Stimulated activated effector memory CD8-positive, alpha-beta T cell treated with anti-CD3 and anti-CD28 coated beads, Interleukin-12 subunit alpha, Interleukin-12 subunit beta, amount 100 ng/mL, for 72 hours (primary cell): Measurements from ENCODE around the gene RANBP10.

ENCODE experiments used
- ATAC-seq: fragments of 150-1000 bp; cut with Tn5 transposase; 2 replicates; pipeline ENCODE4 v1.10.0; 2021
- DNase-seq, 2 donors: peaks; one replicate each; pipeline ENCODE4 v3.0.0; 2021 to 2022; ENCODE audit warnings: low spot score in 2 of 2
- H3K27ac Mint-ChIP-seq: one replicate; pipeline ENCODE4 v1.8.0; 2022; ENCODE audit warnings: mild to moderate bottlenecking, mixed read lengths
- H3K36me3 Mint-ChIP-seq: one replicate; pipeline ENCODE4 v1.8.0; 2022; ENCODE audit warnings: mild to moderate bottlenecking, mixed read lengths
- H3K4me1 Mint-ChIP-seq: one replicate; pipeline ENCODE4 v1.8.0; 2022; ENCODE audit warnings: mixed read lengths
- H3K4me3 Mint-ChIP-seq: one replicate; pipeline ENCODE4 v1.8.0; 2022; ENCODE audit warnings: mild to moderate bottlenecking, mixed read lengths
- H3K9me3 Mint-ChIP-seq: one replicate; pipeline ENCODE4 v1.8.0; 2022; ENCODE audit warnings: mixed read lengths

Gene RANBP10

DNA sequence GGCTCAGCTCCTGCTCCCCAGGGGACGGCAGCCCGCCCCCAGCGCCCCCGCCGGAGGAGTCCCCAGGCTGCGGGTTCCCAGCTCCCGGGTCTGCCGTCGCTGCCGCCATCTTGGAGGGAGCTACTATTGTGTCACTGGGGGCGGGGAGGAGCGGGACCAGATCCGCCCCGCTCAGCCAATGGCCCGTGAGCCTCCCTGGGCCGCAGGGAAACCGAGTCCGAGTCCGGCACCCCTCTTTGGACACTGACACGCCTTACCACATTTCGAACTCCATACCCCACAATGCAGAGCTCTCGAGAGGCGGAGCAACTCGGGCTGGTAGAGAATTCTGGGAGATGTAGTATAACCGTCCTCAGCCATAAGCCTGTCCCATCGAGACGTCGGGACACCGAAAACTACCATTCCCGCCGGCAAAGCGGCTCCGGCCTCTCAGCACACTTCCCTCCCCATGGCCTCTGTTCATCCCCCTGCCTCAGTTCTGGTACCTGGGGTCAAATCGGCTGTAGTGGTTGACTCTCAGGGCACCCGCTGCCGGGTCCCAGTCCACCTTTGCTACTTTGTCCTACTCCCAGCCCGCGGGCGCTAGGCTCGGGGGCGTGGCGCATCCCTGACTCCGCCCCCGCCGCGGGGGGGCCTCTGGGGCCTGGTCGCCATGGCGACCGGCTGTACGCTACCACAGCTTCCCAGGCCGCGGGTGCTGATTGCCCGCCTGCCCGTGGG, at the start of gene RANBP10, which contains the start of gene TSNAXIP1:
RANBP10 (minus strand) TSS at position 133 of the 720 bp plus-strand sequence; CDS start at position 109, 24 bp downstream.
TSNAXIP1 (plus strand) TSS at position 462 of the 720 bp plus-strand sequence. CDS start 261 bp downstream, outside the sequence.
- peaks cover 36% of the 10 kb centered on the region for H3K4me1 Mint-ChIP-seq

DNA sequence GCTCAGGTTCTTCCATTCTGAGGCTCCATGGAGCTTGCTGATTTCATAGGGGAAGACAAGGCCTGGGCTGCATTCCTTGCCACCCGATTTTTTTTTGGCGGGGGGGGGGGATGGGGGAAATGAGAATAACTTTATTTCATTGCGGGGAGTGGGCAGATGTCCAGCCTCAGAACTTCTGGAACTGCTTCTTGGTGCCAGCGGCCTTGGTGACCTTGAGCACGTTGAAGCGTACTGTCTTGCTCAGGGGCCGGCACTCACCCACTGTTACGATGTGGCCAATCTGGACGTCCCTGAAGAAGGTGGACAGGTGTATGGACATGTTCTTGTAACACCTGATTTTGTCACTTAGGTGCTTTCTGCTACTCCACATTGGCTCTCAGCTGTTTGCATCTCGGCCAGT, 49.4 kb upstream of the RANBP10 start:
- Mint-ChIP-seq H3K36me3 (peaks cover 41% of the 10 kb centered on the region), H3K27ac (peak overlapping the region; percentile 99), H3K4me3 (no peak overlapping the region), H3K4me1 (peaks cover 43% of the 10 kb centered on the region), H3K9me3 (no peaks in the 10 kb centered on the region)
- DNase-seq (no peak), ATAC-seq (no peak)

More for the DNA sequence above, at the start of gene RANBP10, which contains the start of gene TSNAXIP1:
- H3K9me3 Mint-ChIP-seq: no peaks in the 10 kb centered on the region
- peak within 1 kb of the TSS; percentile 91 for H3K27ac Mint-ChIP-seq
- peak; percentile 93 to 96 for DNase-seq
- ATAC-seq: peak; percentile 97
- peaks cover 43% of the 10 kb centered on the region for H3K36me3 Mint-ChIP-seq
- H3K4me3 Mint-ChIP-seq: peak within 1 kb of the TSS; percentile 89

DNA sequence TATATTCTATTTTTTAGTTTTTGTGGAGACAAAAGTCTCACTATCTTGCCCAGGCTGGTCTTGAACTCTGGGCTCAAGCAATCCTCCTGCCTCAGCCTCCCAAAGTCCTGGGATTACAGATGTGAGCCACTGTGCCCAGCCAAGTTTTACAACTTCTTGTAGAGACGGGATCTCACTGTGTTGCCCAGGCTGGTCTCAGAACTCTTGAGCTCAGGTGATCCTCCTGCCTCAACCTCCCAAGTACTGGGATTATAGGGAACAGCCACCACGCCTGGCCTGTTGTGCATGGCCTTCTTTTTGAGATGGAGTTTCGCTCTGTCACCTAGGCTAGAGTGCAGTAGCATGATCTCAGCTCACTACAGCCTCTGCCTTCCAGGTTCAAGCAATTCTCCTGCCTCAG, 47.3 kb upstream of the RANBP10 start:
- DNase-seq: no peak
- ATAC-seq: no peak
- no peak overlapping the region for H3K4me3 Mint-ChIP-seq
- H3K27ac Mint-ChIP-seq: peak overlapping the region; percentile 90
- peaks cover 39% of the 10 kb centered on the region for H3K4me1 Mint-ChIP-seq
- H3K9me3 Mint-ChIP-seq: no peaks in the 10 kb centered on the region
- peaks cover 38% of the 10 kb centered on the region for H3K36me3 Mint-ChIP-seq

DNA sequence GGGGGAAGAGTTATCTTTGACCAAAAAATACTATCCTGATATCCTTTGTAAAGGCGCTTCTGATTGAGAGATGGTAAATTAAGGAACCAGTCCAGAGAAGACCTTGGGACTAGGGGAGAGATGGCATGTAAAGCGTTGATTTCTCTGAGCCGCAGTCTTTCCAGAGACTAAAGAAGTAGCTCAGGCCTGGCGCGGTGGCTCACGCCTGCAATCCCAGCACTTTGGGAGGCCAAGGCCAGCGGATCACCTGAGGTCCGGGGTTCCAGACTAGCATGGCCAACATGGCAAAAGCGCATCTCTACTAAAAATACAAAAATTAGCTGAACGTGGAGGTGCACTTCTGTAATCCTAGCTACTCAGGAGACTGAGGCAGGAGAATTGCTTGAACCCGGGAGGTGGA, 41.8 kb upstream of the RANBP10 start:
- peaks cover 29% of the 10 kb centered on the region for H3K4me1 Mint-ChIP-seq
- H3K27ac Mint-ChIP-seq: peak overlapping the region; percentile 93
- no peak for ATAC-seq
- H3K36me3 Mint-ChIP-seq: peaks cover 53% of the 10 kb centered on the region
- peak overlapping the region; percentile 98 for H3K4me3 Mint-ChIP-seq
- no peak for DNase-seq
- H3K9me3 Mint-ChIP-seq: no peaks in the 10 kb centered on the region

DNA sequence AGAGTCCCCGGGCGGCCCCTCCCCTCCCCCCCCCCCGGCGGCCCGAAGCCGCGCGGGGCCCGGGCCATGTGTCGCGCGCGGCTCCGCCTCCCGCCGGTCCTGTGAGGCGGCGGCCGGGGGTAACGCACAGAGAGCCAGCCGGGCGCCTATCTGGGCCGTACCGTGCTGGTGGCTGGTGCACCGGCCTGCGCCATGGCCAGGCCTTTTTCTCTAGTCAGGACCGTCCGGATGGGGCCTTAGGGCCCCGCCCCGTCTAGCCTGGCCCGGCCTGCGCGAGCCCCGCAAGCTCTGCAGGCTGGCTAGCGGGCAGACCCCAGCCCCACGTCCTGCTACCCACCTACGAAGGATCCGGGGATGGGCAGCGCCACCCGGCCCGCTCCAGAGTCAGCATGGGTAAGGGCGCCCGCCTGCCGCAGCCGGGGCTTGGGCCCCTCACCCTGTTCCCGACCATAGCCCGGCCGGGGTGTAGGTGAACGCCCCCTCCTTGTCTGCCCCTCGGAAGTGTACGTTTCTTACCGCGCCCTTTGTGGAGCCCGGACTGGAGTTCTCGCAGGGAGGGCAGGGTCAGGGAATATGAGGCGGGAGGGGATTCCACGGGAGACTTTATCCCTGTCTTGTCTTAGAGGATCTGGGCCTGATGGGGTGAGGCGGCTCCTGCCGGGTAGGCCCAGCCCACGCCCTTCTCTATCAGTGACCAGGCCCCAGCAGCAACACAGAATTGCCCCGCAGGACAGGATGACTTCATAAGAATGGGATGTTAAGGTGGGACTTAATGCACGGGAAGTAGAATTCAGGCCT, 40.9 kb upstream of the RANBP10 start, which contains the start of gene CENPT:
CENPT (minus strand) TSS at position 630 of the 798 bp plus-strand sequence. CDS start 13,834 bp downstream, outside the sequence.
- no peak for DNase-seq
- Mint-ChIP-seq H3K4me1 (peaks cover 35% of the 10 kb centered on the region), H3K4me3 (peak within 1 kb of the TSS; percentile 98), H3K36me3 (peaks cover 55% of the 10 kb centered on the region), H3K27ac (peak within 1 kb of the TSS; percentile 93), H3K9me3 (no peaks in the 10 kb centered on the region)
- ATAC-seq: peak; percentile 65

DNA sequence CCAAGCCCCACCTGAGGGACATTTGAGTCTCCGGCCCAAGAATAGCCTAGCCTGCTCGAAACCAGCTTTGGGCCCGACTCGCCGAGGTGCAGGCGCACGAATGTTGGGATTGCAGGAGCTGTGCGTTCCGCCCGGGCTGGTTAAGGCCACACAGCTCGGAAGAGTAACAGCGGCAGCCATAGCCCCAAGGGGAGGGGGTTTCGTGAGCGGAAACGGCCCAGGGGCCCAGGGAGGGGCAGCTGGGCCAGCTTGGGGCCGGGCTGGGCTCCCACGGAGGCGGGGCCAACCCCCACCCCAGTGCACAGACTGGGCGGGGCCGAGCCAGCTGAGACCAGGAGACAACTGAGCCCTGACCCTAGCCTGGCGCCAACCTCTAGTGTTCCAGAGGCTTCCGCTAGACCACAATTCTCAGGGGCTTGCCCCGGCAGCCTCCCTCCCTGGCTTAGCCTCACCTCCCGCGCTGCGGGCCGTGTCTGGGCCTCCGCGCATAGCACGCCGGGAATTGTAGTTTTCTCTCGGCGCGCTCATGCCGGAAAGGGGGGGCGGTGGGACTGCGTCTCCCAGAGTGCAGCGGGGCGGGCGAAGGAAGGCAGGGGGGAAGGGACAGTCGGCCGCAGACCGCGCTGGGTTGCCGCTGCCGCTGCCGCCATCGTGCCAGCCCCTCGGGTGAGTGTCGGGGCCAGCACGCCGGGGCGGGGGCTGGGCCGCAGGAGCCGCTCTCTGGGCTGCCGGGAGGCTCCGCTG, 40.1 kb upstream of the RANBP10 start, which contains the start of gene NUTF2:
NUTF2 (plus strand) TSS at position 614 of the 744 bp plus-strand sequence. CDS start 18,198 bp downstream, outside the sequence.
- DNase-seq: peak; percentile 93 to 99
- H3K4me1 Mint-ChIP-seq: peaks cover 37% of the 10 kb centered on the region
- H3K27ac Mint-ChIP-seq: peak within 1 kb of the TSS; percentile 93
- H3K36me3 Mint-ChIP-seq: peaks cover 52% of the 10 kb centered on the region
- ATAC-seq: peak; percentile 79
- H3K9me3 Mint-ChIP-seq: no peaks in the 10 kb centered on the region
- H3K4me3 Mint-ChIP-seq: peak within 1 kb of the TSS; percentile 98

DNA sequence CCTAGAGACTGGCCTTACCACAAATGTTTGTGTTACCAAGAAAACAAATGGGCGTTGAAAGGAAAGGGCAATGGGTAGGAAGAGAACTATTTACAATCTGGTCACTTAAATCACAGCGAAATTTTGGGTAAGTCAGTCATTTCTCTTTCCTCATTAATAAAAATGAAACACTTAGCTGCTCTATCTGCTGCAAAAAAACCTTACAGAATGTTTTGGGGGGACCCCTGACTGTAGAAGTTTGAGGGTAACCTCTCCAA, 39.6 kb upstream of the RANBP10 start:
- Mint-ChIP-seq H3K9me3 (no peaks in the 10 kb centered on the region), H3K27ac (peak overlapping the region; percentile 93), H3K36me3 (peaks cover 52% of the 10 kb centered on the region), H3K4me3 (peak overlapping the region; percentile 98), H3K4me1 (peaks cover 41% of the 10 kb centered on the region)
- ATAC-seq: no peak
- no peak for DNase-seq

DNA sequence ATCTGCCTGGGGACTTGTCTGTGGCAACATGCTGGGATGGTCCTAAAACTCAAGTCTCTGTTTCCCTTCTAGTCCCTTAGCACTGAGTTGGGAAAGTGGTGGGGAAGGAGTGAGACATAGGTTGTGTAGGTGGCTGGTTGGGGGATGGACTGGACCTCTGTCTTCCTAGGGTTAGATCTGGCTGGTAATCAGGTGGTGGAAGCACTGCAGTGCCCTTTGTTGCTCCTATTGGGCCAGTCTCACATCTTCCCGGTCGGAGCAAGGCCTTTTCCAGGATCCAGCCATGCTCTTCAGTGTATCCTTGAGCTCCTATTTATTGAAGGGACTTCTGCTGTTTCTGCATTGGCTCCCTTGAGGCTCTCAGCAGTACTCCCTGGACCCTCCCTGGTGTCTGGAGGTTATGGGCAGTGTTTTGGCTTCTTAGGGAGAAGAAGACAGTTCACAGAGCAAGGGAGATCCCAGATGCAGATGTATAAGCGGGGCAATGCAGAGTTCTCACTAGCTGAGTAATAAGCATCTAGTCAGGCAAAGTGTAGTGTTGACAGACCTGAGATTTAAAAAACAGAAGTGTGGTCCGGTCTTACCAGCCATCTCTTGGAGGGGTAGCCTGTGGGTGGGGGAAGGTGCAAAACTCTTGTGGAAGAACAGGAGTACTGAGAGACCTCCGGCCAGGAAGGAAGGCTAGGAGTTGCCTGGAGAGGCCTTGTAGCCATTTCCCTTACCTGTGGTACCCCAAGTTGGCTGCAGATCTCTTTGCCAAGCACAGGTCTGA, 39.1 kb upstream of the RANBP10 start:
- no peak for ATAC-seq
- peak overlapping the region; percentile 93 for H3K27ac Mint-ChIP-seq
- peaks cover 51% of the 10 kb centered on the region for H3K36me3 Mint-ChIP-seq
- peaks cover 41% of the 10 kb centered on the region for H3K4me1 Mint-ChIP-seq
- peak in 1 of 2 donors; percentile 58 for DNase-seq
- peak overlapping the region; percentile 98 for H3K4me3 Mint-ChIP-seq
- no peaks in the 10 kb centered on the region for H3K9me3 Mint-ChIP-seq

DNA sequence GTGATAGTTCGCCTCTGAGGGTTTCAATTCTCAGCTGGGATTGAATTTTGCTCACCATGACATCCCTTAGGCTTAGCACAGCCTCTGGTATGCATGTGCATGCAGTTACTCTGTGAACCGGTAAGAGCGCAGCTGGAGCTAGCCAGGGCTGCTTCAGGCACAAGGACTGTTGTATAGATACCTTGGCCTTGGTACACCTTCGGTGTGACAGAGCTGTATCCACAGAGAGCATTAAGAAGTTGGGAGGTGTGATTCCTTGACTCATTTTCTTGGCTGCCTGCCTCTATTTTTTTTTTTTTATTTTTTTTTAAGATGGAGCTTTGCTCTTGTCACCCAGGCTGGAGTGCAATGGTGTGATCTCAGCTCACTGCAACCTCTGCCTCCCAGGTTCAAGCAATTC, 38.1 kb upstream of the RANBP10 start:
- Mint-ChIP-seq H3K27ac (no peak overlapping the region), H3K9me3 (no peaks in the 10 kb centered on the region), H3K36me3 (peaks cover 42% of the 10 kb centered on the region), H3K4me3 (peak overlapping the region; percentile 98), H3K4me1 (peaks cover 41% of the 10 kb centered on the region)
- ATAC-seq: no peak
- no peak for DNase-seq

DNA sequence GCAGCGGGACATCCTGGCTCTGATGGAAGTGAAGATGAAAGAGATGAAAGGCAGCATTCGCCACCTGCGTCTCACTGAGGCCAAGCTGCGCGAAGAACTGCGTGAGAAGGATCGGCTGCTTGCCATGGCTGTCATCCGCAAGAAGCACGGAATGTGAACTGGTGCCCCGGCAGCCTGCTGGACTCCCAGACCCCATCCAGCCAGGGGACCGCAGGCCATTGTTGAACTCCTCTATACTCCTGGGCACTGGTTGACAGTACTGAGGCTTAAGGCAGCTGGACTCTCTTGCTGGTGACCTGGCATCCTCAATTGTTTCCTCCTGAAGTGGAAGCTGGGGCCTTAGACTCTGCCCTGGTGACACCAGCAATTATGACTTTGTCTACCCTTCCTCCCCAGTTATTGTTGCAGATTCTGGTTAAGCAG, 37.0 kb upstream of the RANBP10 start:
- Mint-ChIP-seq H3K4me3 (peak overlapping the region; percentile 98), H3K27ac (peak overlapping the region; percentile 92), H3K4me1 (peaks cover 41% of the 10 kb centered on the region)

DNA sequence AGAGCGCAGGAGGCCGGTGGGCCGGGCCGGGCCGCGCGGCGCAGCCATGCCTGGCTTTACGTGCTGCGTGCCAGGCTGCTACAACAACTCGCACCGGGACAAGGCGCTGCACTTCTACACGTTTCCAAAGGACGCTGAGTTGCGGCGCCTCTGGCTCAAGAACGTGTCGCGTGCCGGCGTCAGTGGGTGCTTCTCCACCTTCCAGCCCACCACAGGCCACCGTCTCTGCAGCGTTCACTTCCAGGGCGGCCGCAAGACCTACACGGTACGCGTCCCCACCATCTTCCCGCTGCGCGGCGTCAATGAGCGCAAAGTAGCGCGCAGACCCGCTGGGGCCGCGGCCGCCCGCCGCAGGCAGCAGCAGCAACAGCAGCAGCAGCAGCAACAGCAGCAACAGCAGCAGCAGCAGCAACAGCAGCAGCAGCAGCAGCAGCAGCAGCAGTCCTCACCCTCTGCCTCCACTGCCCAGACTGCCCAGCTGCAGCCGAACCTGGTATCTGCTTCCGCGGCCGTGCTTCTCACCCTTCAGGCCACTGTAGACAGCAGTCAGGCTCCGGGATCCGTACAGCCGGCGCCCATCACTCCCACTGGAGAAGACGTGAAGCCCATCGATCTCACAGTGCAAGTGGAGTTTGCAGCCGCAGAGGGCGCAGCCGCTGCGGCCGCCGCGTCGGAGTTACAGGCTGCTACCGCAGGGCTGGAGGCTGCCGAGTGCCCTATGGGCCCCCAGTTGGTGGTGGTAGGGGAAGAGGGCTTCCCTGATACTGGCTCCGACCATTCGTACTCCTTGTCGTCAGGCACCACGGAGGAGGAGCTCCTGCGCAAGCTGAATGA, 36.4 kb upstream of the RANBP10 start:
- no peaks in the 10 kb centered on the region for H3K9me3 Mint-ChIP-seq
- peak overlapping the region; percentile 92 for H3K27ac Mint-ChIP-seq
- peak; percentile 37 for ATAC-seq
- peak; percentile 49 to 81 for DNase-seq
- H3K4me1 Mint-ChIP-seq: peaks cover 38% of the 10 kb centered on the region
- H3K36me3 Mint-ChIP-seq: peaks cover 34% of the 10 kb centered on the region
- peak overlapping the region; percentile 98 for H3K4me3 Mint-ChIP-seq

More for the DNA sequence above, 37.0 kb upstream of the RANBP10 start:
- DNase-seq (no peak), ATAC-seq (no peak)
- Mint-ChIP-seq H3K9me3 (no peaks in the 10 kb centered on the region), H3K36me3 (peaks cover 35% of the 10 kb centered on the region)

DNA sequence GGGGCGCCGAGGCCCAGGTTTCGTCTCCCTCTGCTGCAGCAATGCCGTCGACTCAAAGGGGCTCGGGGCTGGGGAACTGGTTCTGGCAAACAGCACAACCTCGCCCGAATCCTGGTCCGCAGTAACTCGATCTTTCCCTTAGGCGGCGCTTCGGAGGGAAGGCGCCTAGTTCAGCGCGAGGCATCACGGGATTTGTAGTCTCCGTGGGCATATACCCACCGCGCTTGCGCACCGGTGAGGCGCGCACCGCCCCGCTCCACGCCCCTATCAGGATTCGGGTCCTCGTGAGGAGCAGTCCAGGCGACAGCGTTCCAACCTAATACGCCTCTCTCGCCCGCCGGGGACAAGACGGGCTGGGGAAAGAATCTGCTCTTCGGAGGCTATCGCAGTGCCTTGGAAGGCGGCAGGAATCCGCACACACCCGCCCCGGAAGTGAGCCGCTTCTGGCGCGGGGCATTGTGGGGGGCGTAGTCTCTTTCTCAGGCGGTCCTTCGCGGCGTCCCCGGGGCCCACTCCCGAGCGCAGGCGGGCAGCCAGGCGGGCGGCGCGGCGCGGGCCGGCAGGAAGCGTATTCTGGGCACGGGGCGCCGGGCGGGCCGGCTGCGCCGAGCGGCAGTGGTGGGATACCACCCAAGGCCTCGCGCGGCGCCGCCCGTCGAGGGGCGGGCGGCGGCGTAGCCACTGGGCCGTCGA, 35.6 kb upstream of the RANBP10 start, which contains the start of gene THAP11:
THAP11 (plus strand) TSS at position 505 of the 693 bp plus-strand sequence. CDS start 235 bp downstream, outside the sequence.
- Mint-ChIP-seq H3K36me3 (peaks cover 29% of the 10 kb centered on the region), H3K4me3 (peak within 1 kb of the TSS; percentile 98), H3K9me3 (no peaks in the 10 kb centered on the region), H3K27ac (peak within 1 kb of the TSS; percentile 92), H3K4me1 (peaks cover 35% of the 10 kb centered on the region)
- ATAC-seq (peak; percentile 75), DNase-seq (peak; percentile 95 to 98)

DNA sequence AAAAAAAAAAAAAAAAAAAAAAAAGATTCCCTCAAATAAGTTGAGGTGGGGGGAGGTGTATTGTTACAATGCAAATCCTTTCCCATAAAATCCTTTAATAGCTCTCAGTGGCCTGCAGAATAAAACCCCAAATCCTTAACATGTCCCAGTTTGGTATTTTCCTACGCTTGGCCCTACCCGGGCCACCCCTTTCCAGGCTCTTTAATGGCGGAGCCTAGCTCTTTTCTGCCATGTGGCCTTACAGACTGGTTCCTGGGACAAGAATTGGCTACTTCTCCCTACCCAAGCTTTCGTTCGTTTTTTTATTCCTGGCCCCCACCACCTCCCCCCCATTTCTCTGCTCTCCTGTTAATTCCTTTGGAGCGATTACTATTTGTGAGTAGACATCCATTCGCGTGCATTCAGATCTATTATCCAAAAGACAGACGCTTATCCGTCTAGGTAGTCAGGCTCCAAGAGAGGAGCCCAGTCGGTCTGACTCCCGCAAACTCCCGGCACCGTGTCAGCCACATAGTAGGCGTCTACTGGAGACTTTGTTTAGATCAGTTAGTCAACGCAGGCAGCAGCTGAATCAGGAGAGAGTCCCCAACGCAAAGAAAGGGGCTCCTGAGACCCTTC, 34.9 kb upstream of the RANBP10 start:
- DNase-seq (no peak), ATAC-seq (no peak)
- Mint-ChIP-seq H3K36me3 (peaks cover 29% of the 10 kb centered on the region), H3K4me1 (peaks cover 34% of the 10 kb centered on the region), H3K27ac (peak overlapping the region; percentile 92), H3K4me3 (peak overlapping the region; percentile 98), H3K9me3 (no peaks in the 10 kb centered on the region)
